H1 (cell line): ENCODE data around the gene ZNF835. TPM values are rescaled to one million over a fixed set of nuclear protein-coding genes. Genes with fewer than 3 reads are reported as not detected.
A peak's percentile ranks its signal among the peaks of the same experiment; 100 is the strongest.

Experiments used
- PHF8 ChIP-seq: fragments of 200-600 bp; sonication (generic); conservative IDR thresholded peaks from 2 replicates; pipeline ENCODE4 v1.7.1; 2012; ENCODE audit warnings: low read depth, mild to moderate bottlenecking, inconsistent platforms, low read length, moderate library complexity
- RAD21 ChIP-seq, 2 experiments: IDR thresholded peaks in 1 of 2; conservative IDR thresholded peaks in 1 of 2; 2 replicates each; pipeline ENCODE4 v1.6.1; 2011; ENCODE audit warnings: low read depth in 2 of 2, low read length in 2 of 2, improper control_type of control experiment in 1 of 2, inconsistent platforms in 1 of 2, mild to moderate bottlenecking in 1 of 2, moderate library complexity in 1 of 2
- SAP30 ChIP-seq: fragments of 300-600 bp; sonication (generic); IDR thresholded peaks from 2 replicates; pipeline ENCODE4 v1.7.1; 2012; ENCODE audit warnings: low read length, moderate library complexity, mild to moderate bottlenecking, inconsistent platforms; ENCODE audit not compliant: insufficient read depth, insufficient replicate concordance
- TAF7 ChIP-seq: optimal IDR thresholded peaks from 2 replicates; pipeline ENCODE3; 2011; ENCODE audit warnings: low read depth, mild to moderate bottlenecking, inconsistent platforms, low read length, moderate library complexity, borderline replicate concordance
- TCF12 ChIP-seq: IDR thresholded peaks from 2 replicates; pipeline ENCODE4 v1.6.1; 2011; ENCODE audit warnings: low read depth, mild to moderate bottlenecking, low read length
- USF2 ChIP-seq: IDR thresholded peaks from 2 replicates; pipeline ENCODE4 v1.6.1; 2011; ENCODE audit warnings: low read length, improper control_type of control experiment
- polyA plus RNA-seq, 7 experiments: library from polyadenylated mRNA; depleted of rRNA in 3 of 7; stranded (reverse) in 5 of 7; unstranded in 2 of 7; fragments of >200 nt in 5 of 7; fragments of 200-250 nt in 2 of 7; gene quantifications; 1 replicate in 5 of 7; 2 replicates in 1 of 7; 4 replicates in 1 of 7; pipeline versions ENCODE4 v1.2.1 to v1.2.3, GENCODE V29; 2011 to 2013; ENCODE audit warnings: missing spikeins in 2 of 7, mixed read lengths in 2 of 7
- total RNA-seq: library from RNA; stranded (reverse); fragmentation: NEBNext Ultra II Directional; extraction: Animal tissue kit (Norgen Biotek cat#: 25700); gene quantifications from 2 replicates; pipeline ENCODE4 v1.2.1, GENCODE V29; 2021

Gene ZNF835
- total and polyA plus RNA-seq, 2 of the 8 experiments (the other 6 are each of a cell fraction or from before 2014, with no cell fraction given) = 0.02 to 1.8 TPM

GRCh38 chr19:56637976-56638555 lies 33.5 kb downstream of the ZNF835 start (continued):
- TF ChIP-seq TAF7 (peak; percentile 96), SAP30 (peak; percentile 99), USF2 (no peak), RAD21 (IDR thresholded peaks at IDR 0.05 in 1 of 2, conservative IDR thresholded peaks at IDR 0.05 in 1 of 2; ENCODE audit: low read depth in 2 of 2, low read length in 2 of 2) (no peak; a peak in 1 of 4 replicates), PHF8 (no peak), TCF12 (no peak)
